CD14-positive monocyte (primary cell): Measurements from ENCODE around the gene KCNG2. TPM values are rescaled to one million over a fixed set of nuclear protein-coding genes. Genes with fewer than 3 reads are reported as not detected.

Experiments
- DNase-seq, 3 donors: peaks; one replicate each; pipeline ENCODE4 v3.0.0-alpha.2; 2011 to 2022
- H2AFZ ChIP-seq: 2 replicates; pipeline ENCODE4 v1.6.0; 2012; ENCODE audit warnings: mild to moderate bottlenecking, low read depth, low read length, inconsistent platforms; ENCODE audit not compliant: insufficient read depth, poor library complexity, severe bottlenecking
- H3K27ac ChIP-seq, 2 donors: 1 replicate in 1 of 2; 2 replicates in 1 of 2; pipeline ENCODE4 v1.5.1; 2012 to 2013; ENCODE audit warnings: low read length in 2 of 2, control low read depth in 1 of 2, inconsistent platforms in 1 of 2, low read depth in 1 of 2, mild to moderate bottlenecking in 1 of 2
- H3K27me3 ChIP-seq, 2 donors: one replicate each; pipeline versions ENCODE4 v1.6.0 to v1.6.1; 2011 to 2013; ENCODE audit warnings: low read length in 2 of 2; ENCODE audit not compliant: control insufficient read depth in 2 of 2, insufficient read depth in 2 of 2
- H3K36me3 ChIP-seq, 2 donors: replicated peaks in 1 of 2; 1 replicate in 1 of 2; 2 replicates in 1 of 2; pipeline versions ENCODE4 v1.5.1 to v1.6.1; 2012 to 2013; ENCODE audit warnings: low read length in 2 of 2, control low read depth in 1 of 2, inconsistent platforms in 1 of 2, mild to moderate bottlenecking in 1 of 2; ENCODE audit not compliant: insufficient read depth in 2 of 2, control insufficient read depth in 1 of 2
- H3K4me1 ChIP-seq, 2 donors: 1 replicate in 1 of 2; 2 replicates in 1 of 2; pipeline versions ENCODE4 v1.5.1 to v1.6.1; 2012 to 2013; ENCODE audit warnings: low read length in 2 of 2, control low read depth in 1 of 2, inconsistent platforms in 1 of 2, mild to moderate bottlenecking in 1 of 2, moderate library complexity in 1 of 2; ENCODE audit not compliant: insufficient read depth in 2 of 2, control insufficient read depth in 1 of 2
- H3K4me2 ChIP-seq: replicated peaks from 2 replicates; pipeline ENCODE3; 2012; ENCODE audit warnings: low read length, moderate library complexity, mild to moderate bottlenecking; ENCODE audit not compliant: poor library complexity, severe bottlenecking; ENCODE audit errors: extremely low read depth
- H3K4me3 ChIP-seq, 3 experiments: fragments of 200-600 bp in 1 of 3; sonication (generic) in 1 of 3; replicated peaks in 1 of 3; 1 replicate in 2 of 3; 2 replicates in 1 of 3; pipeline ENCODE4 v1.5.1; 2011 to 2013; ENCODE audit warnings: low read length in 3 of 3, mild to moderate bottlenecking in 3 of 3, control low read depth in 2 of 3, low read depth in 2 of 3, inconsistent platforms in 1 of 3, moderate library complexity in 1 of 3
- H3K79me2 ChIP-seq: 2 replicates; pipeline ENCODE4 v1.6.0; 2012; ENCODE audit warnings: mild to moderate bottlenecking, control low read depth, inconsistent platforms, low read length, moderate library complexity; ENCODE audit not compliant: insufficient read depth
- H3K9ac ChIP-seq: 2 replicates; pipeline ENCODE4 v1.6.0; 2017; ENCODE audit warnings: low read length, mild to moderate bottlenecking; ENCODE audit not compliant: insufficient read depth, poor library complexity, severe bottlenecking
- H3K9me3 ChIP-seq, 2 donors: replicated peaks in 1 of 2; 1 replicate in 1 of 2; 2 replicates in 1 of 2; pipeline versions ENCODE4 v1.5.1 to v1.6.1; 2012 to 2013; ENCODE audit warnings: low read length in 2 of 2, control low read depth in 1 of 2; ENCODE audit not compliant: control insufficient read depth in 1 of 2, insufficient read depth in 1 of 2
- H4K20me1 ChIP-seq: 2 replicates; pipeline ENCODE4 v1.6.0; 2012; ENCODE audit warnings: mild to moderate bottlenecking, low read length, control low read depth, moderate library complexity; ENCODE audit not compliant: insufficient read depth
- H3K27ac Mint-ChIP-seq, 7 donors: one replicate each; pipeline ENCODE4 v1.8.0; 2020; ENCODE audit warnings: mild to moderate bottlenecking in 7 of 7, mixed read lengths in 7 of 7, moderate library complexity in 6 of 7, inconsistent platforms in 2 of 7
- H3K27me3 Mint-ChIP-seq, 3 donors: one replicate each; pipeline ENCODE4 v1.8.0; 2021 to 2022; ENCODE audit warnings: low read depth in 3 of 3, mild to moderate bottlenecking in 3 of 3, mixed read lengths in 3 of 3, moderate library complexity in 3 of 3, inconsistent platforms in 1 of 3
- H3K36me3 Mint-ChIP-seq, 2 donors: one replicate each; pipeline ENCODE4 v1.8.0; 2020; ENCODE audit warnings: mixed read lengths in 2 of 2, inconsistent platforms in 1 of 2, mild to moderate bottlenecking in 1 of 2
- H3K4me1 Mint-ChIP-seq: one replicate; pipeline ENCODE4 v1.8.0; 2020; ENCODE audit warnings: mild to moderate bottlenecking, mixed read lengths
- H3K4me3 Mint-ChIP-seq, 2 donors: one replicate each; pipeline ENCODE4 v1.8.0; 2020; ENCODE audit warnings: mild to moderate bottlenecking in 2 of 2, mixed read lengths in 2 of 2, moderate library complexity in 1 of 2
- H3K9me3 Mint-ChIP-seq, 7 donors: one replicate each; pipeline ENCODE4 v1.8.0; 2020 to 2022; ENCODE audit warnings: mixed read lengths in 7 of 7, mild to moderate bottlenecking in 6 of 7, moderate library complexity in 6 of 7, inconsistent platforms in 2 of 7
- CTCF ChIP-seq: fragments of 200-600 bp; IDR thresholded peaks from one replicate; pipeline ENCODE4 v1.8.0; 2022; ENCODE audit warnings: antibody characterized with exemption, mild to moderate bottlenecking
- WGBS: methylation state at CpG from one replicate; pipeline ENCODE4 v1.1.5; 2013; ENCODE audit warnings: missing lambda C conversion rate; ENCODE audit not compliant: insufficient coverage; 5-methylcytosine and 5-hydroxymethylcytosine counted together
- intact Hi-C, 2 donors: fragments of 100-400 bp; cut with micrococcal nuclease; formaldehyde crosslinking; loops; one replicate each; pipeline versions ENCODE4 v1.15.0 to v1.15.1; 2023
- polyA plus RNA-seq, 3 donors: library from polyadenylated mRNA; depleted of rRNA in 1 of 3; unstranded in 2 of 3; stranded (reverse) in 1 of 3; fragments of 300-500 nt in 2 of 3; fragments of >200 nt in 1 of 3; fragmentation: Illumina TruSeq in 2 of 3; gene quantifications; 1 replicate in 2 of 3; 2 replicates in 1 of 3; pipeline ENCODE4 v1.2.3, GENCODE V29; 2012 to 2021

The KCNG2 gene
- polyA plus RNA-seq, 3 donors, result 0.04 TPM; not detected in 2

GRCh38 chr18:79779021-79779699 lies 18.6 kb upstream of the KCNG2 start:
- no peaks in the 10 kb centered on the region for H3K79me2 ChIP-seq
- H4K20me1 ChIP-seq, result no peaks in the 10 kb centered on the region
- H3K27ac ChIP-seq, result no peak overlapping the region
- no peak overlapping the region for H3K27ac Mint-ChIP-seq
- peaks cover 0 to 9% (median 2%) of the 10 kb centered on the region in 7 donors for H3K9me3 Mint-ChIP-seq
- DNase-seq, result no peak
- no peak overlapping the region for H3K4me2 ChIP-seq
- H2AFZ ChIP-seq, result no peak overlapping the region
- no peak overlapping the region for H3K4me3 Mint-ChIP-seq
- no peak overlapping the region for H3K4me3 ChIP-seq
- H3K36me3 ChIP-seq, result no peaks in the 10 kb centered on the region
- no peak overlapping the region for H3K9ac ChIP-seq
- H3K27me3 Mint-ChIP-seq, result peaks cover 9 to 22% (median 19%) of the 10 kb centered on the region in 3 donors
- 94% methylated on average over 20 of the region's 29 CpGs for WGBS
- H3K36me3 Mint-ChIP-seq, result no peaks in the 10 kb centered on the region
- no peaks in the 10 kb centered on the region for H3K27me3 ChIP-seq
- intact Hi-C loops, result loop anchor here in 1 of 2 donors (10.0 kb wide), 1 partner anchor 56 kb away; no protein-coding TSS in a partner anchor
- no peaks in the 10 kb centered on the region for H3K4me1 Mint-ChIP-seq
- no peaks in the 10 kb centered on the region for H3K4me1 ChIP-seq
- no peaks in the 10 kb centered on the region for H3K9me3 ChIP-seq
- no peak for TF ChIP-seq CTCF

GRCh38 chr18:79779700-79780190 lies 18.0 kb upstream of the KCNG2 start:
- Mint-ChIP-seq H3K4me1 (peaks cover 3% of the 10 kb centered on the region), H3K4me3 (no peak overlapping the region), H3K27me3 (peaks cover 11 to 27% (median 24%) of the 10 kb centered on the region in 3 donors), H3K36me3 (no peaks in the 10 kb centered on the region), H3K27ac (no peak overlapping the region), H3K9me3 (peaks cover under 1 to 10% (median 3%) of the 10 kb centered on the region in 7 donors)
- Histone ChIP-seq H3K4me3 (no peak overlapping the region), H3K79me2 (no peaks in the 10 kb centered on the region), H4K20me1 (no peaks in the 10 kb centered on the region), H3K36me3 (no peaks in the 10 kb centered on the region), H3K9ac (no peak overlapping the region), H3K27ac (no peak overlapping the region), H2AFZ (no peak overlapping the region), H3K4me1 (no peaks in the 10 kb centered on the region), H3K4me2 (no peak overlapping the region), H3K9me3 (no peaks in the 10 kb centered on the region), H3K27me3 (peaks cover 0 to 2% of the 10 kb centered on the region in 2 donors)
- WGBS, result 96% methylated on average over 16 of the region's 18 CpGs
- TF ChIP-seq CTCF, result no peak
- DNase-seq, result no peak
- intact Hi-C loops, result loop anchor here in 1 of 2 donors (10.0 kb wide), 1 partner anchor 55 kb away; no protein-coding TSS in a partner anchor
